AML-193 (cell line): ENCODE data around the gene CCL13.

ENCODE experiments used
- DNase-seq, 2 experiments: peaks; one replicate each; lab custom pipeline; 2025; lab: John Stamatoyannopoulos, UW

Gene CCL13

DNA sequence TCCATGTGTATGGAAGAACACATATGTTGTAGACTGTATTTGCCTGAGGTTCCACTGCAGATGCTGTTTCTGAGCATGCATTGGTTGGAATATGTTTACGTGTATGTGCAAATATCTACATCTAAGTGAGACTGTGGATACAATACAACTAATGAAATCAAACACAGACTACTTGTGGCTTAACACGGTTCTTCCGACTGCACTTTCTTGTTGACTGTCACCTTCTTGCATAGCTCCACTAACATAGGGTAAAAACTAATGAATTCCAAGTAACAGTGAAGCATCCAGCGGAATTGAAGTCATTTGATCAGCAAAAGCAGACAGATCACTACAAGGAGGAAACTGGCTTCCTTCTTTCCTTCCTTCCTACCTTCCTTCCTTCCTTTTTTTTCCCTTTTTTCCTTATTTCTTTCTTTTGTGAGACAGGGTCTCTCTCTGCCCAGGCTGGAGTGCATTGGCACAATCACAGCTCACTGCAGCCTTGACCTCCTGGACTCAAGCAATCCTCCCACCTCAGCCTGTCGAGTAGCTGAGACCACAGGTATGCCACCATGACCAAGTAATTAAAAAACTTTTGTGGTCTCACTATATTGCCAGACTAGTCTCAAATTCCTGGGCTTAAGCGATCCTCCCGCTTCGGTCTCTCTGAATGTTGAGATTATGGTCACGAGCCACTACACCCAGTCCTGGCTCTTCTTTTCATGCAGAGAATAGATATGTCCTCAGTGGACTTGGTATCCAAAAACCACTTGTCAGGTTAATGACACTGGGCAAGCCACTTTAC, 28.7 kb downstream of the CCL13 start:
- DNase-seq = no peak

DNA sequence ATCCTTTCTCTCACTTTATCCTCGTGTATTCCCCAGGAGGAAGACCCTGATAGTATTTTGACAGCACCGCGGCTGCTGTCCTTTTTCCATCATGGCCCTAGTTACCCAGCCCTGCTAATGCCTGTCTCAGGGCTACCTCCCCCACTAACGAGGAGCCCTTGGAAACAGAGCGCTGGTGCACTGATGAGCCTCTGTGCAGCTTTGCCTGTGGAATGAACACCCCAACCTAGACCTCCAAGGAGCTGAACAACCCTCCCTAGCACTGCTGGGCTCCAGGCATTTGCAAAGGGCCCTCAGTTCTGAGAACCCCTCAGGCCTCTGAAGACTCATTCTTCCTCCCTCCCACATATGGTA, 30.0 kb downstream of the CCL13 start:
- no peak for DNase-seq

DNA sequence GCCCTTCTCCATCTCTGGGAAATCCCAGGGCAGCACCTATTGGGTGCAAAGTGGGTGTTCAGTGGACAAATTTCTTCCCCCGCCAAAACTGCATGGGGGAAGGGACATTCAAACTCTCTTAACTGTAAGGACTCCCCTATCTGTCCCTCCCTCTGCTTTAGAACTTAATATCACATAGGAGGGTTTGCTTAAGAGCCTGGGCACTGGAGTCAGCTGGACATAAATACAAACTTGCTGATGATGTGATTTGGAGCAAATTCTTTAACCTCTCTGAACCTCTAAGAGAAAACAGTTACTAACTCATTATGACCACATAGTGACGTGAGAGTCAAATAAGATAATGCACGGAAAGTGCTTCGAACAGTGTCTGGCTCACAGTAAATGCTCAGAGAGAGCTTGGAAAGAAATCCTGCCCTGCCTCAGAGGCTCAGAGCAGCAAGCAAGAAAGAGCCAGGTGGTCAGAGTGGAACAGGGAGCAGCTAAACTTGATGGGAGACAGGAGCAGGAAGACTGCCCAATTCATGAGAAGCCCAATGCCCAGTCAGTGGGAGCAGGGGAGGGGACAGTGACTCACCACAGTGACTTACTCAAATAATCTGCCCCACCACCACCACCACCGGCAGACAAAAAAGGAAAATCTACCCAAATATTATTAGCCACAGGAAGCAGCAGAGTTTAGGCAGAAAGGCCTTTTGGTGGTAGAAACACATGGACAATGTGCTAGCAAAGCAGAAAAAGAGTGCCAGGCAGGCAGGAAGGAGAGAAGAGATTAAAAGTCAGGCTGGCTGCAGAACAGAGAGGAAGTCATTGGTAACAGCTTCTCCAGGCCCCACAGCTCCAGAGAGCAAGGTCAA, 30.6 kb downstream of the CCL13 start:
- peak; percentile 33 to 52 for DNase-seq

DNA sequence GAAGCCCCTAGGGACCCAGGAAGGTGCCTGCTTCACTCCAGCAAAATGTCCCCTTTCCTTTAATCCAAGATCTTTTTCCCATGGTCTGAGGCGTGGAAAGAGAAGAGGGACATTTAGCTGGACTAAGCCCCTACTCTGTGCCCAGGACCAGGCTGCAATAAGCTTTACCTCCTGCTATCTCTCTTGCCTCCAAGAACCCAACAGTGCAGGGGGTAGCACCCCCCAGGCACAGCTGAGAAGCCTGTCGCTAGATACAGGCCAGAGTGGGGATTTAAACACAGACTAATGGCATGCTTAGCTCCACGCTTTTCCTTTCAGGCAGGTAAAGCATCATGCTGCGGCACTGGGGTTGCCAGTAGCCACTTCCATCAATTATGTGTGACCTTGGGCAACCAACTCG, 31.3 kb downstream of the CCL13 start:
- no peak for DNase-seq

DNA sequence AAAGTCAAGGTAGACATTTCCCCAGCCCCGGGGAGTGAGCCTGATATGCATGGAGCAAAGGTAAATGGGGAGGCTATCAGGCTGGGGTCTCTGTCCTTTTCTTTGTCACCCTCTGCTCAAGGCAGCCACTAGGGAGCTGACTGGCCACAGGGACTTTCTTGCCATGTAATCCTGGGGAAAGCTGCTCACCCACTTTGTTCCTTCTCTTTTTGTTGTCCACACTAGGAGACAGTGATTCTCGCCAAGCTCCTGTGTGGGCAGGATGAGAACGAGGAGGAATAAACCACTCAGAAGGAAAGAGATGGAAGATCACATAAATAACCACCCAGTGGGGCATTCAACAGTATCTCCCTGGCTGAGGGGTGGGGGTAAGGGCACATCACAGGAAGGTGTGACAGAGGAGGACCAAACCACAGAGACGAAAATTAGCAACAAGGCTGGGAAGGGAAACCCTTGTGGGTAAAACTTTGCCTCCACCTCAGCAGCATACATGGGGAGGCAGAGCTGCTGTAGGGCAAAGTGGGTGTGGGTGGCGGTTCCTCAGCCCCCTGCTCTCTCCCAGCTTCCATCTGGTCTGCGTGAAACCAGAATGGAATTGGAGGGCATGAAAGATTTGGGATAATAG, 33.0 kb downstream of the CCL13 start:
- DNase-seq = no peak

DNA sequence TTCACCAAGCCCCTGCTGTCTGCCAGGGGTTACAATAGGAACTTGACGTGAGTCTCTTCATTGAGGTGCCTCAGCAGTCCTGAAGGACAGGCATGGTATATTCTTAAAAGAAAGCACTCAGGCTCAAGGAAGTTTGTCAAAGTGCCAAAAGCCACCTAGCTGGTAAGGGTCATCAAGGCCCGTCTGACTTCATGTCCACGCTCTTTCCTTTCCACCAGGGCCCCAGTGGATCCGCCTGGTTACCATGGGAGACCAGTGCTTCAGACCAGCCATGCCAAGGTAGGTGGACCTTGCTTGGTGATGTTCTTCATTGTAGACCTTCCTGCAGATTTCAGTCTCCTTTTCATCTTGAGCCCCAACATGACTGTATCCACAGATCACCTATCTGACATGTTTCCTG, 34.4 kb downstream of the CCL13 start:
- no peak for DNase-seq

DNA sequence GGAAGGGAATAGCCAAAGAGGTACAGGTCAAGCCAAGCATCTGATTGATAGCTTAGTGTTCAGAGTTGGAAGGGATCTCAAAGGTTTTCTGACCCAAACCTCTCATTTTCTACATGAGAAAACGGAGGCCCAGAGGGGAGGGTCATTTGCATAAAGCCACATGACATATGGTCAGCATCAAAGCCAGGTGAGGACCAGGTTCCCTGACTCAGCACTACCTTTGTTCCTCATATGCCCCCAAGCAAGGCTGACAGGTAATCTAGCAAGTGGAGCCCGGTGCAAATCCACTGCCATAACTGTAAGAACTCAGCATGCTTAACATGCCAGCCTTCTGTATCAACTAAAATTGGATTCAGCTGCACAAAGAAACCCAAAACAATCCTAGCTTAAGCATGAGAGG, 35.0 kb downstream of the CCL13 start:
- no peak for DNase-seq

DNA sequence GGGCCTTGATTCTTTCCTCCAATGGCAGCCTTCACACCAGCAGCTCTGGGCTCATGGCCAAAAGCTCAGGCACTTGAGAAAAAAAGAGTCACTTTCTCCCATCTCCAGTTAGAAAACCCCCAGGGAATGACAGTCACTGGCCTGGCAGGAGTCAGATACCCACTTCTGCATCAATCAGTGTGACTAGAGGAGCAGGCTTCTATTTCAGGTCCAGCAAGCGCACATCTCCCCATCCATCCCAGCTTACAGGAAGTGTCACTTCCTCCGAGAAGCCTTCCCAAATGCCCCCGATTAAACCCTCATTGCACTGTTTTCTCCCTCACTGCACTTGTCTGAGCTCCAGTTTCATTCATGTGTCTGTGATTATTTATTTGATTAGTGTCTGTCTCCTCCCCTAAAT, 37.1 kb downstream of the CCL13 start:
- no peak for DNase-seq

DNA sequence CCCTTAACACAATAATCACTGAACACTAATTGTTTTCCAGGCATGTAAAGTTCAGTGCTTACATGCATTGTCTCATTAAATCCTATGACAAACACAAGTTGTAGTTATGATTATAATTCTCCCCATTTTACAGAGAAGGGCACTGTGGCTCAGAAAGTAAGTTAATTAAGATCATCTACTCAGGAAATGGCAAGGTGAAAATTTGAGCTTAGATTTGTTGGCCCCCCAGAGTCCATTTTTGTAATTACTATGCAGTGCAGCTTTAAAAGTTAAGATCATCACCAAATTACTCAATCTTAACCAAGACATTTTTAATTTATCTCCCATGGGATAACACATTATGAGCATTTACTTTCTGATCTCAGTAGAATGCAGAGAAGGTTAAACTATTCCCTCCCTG, 41.0 kb downstream of the CCL13 start:
- no peak for DNase-seq

DNA sequence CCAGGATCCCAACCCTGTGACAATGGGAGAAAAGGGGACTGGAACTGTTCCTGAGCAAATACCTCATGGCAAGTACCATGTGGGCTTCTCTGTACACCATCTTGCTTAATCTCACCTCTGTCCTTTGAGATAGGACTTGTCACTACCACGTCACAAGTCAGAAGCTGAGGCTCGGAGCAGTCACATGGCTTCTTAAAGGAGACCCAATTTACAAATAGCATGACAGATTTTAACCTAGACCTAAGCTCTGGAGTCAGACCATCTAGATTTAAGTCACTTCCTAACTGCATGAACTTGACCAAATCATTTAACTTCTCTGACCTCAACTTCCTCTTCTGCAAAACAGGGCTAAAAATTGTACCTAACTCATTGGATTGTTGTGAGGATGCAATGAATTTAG, 42.7 kb downstream of the CCL13 start:
- peak; percentile 66 to 79 for DNase-seq

DNA sequence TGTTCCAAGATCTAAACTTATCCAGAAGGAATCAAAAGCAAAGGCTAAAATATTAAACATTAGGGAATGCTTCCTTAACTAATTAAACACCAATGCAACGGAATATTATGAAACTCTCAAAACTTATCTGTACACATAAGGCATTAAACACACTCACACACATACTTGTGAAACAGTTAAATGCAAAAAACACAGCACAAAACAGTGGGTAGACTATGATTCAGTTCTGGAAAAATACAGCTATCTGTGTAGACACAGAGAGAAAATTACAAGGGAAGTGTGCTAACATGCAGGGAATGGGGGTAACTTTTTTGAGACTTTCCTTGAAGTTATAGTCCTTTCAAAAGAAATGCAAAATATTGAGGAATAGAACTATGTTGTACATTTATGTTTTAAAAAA, 43.4 kb downstream of the CCL13 start:
- no peak for DNase-seq

DNA sequence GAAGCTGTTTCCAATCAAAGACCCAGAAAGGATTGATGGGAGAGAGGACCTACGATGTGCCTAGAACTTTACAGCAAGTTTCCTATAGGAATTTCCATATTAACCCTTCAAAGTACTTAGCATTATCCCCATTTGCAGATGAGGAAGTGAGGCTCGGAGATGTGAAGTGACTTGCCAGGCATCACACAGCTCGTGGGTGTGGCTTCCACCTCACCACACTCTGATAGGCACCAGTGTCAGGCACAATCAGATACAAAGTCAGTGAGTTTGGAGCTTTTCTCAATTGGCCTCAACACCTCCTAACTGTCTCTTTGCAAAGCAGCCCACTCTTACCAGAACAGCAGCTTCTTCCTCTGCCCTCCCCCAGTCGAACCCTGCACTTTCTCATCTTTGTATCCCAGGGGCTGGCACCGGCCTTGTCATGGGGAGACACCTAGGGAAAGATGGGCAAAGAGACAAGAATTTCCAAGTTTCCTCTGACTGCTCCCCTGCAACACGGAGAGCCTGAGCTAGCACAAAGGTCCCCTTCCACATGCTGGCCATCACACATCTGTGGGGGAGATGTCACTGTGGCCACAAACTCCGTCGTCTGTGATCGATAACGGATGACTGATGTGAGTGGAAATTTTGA, 44.1 kb downstream of the CCL13 start:
- no peak for DNase-seq

DNA sequence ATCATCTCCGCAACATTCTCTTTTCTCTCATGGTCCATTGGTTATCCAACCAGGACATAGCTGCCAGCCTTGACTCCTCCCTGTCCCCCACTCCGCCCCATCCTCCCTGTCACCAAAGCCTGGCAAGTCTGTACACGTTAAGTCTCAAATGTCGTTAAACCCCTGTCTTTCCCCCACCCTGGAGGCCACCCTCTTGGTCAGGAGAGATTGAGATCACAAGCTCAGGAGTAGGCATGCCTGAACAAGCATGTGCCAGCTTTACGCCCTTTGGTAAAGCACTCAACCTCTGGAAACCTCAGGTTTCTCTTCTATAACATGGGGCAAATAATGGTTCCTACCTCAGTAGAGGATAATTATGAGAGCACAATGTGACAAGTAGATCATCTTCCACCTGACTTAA, 44.9 kb downstream of the CCL13 start:
- DNase-seq = no peak

DNA sequence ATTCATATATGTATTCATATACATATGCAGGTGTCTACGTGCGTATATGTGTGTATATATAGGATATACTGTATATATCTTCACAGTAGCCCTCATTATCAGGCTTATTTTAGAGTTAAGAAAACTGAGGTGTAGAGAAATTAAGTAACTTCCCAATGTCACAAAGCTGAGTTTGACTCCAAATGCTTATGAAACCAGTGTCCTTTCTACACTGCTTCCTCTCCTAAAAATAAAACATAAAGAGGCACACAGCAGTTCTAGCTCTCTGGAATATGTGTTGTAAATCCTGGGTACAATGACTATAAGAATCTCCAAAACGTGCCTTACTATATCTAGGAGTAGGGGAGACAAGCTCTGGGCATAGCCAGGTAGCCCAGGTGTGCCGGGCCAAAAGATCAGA, 46.7 kb downstream of the CCL13 start:
- no peak for DNase-seq

DNA sequence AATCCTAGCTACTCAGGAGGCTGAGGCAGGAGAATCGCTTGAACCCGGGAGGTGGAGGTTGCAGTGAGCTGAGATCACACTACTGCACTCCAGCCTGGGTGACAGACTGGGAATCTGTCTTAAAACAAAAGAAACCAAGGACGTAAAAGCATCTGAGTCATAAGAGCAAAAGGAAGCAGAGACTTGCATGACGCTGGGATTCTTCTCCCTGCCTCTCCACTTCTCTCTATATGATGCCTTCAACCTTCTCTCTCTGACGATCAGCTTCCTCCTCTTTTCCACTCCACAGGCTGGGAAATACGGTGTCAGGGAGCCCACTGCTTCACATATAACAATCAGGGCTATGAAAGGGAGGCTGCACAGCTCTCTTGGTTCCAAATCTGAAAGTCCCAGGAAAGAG, 49.9 kb downstream of the CCL13 start:
- no peak for DNase-seq
